ENCODE data around the gene SEMA3B. TPM values are rescaled to one million over a fixed set of nuclear protein-coding genes. Genes with fewer than 3 reads are reported as not detected.

SEMA3B gene
- total and polyA plus RNA-seq, 2 experiments from 2014 or later: 67.7 to 104 TPM

DNA sequence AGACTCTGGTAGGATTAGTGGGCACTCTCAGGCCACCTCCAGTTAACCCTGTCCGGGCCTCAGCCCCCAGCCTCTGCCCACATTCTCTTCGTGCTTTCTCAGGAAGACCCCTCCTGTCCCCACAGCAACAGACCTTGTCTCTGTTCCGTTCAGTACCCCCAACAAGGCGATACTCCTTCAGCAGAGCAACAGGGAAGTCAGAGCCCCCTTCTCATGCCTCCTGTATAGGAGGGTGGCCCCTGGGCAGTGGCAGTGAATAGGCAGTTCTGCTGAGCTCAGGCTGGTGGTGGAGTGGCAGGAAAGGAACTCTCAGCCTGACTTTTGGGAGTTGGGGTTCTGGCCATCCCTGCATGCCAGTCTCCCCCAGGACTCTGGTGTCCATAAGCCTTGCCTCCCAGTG lies 513 bp downstream of the SEMA3B start:
- Histone ChIP-seq H4K20me1 (ENCODE audit: insufficient read depth, poor library complexity, severe bottlenecking) (no peaks in the 10 kb centered on the region), H3K4me1 (ENCODE audit: insufficient read depth) (peaks cover 78% of the 10 kb centered on the region), H3K9me2 (replicated peaks; ENCODE audit: insufficient read depth) (no peaks in the 10 kb centered on the region), H2AFZ (no peak overlapping the region), H3K79me2 (peaks cover 21% of the 10 kb centered on the region), H3K4me3 (no peak overlapping the region), H3K9me3 (ENCODE audit: low read depth) (no peaks in the 10 kb centered on the region), H3K36me3 (replicated peaks; ENCODE audit: insufficient read depth, low read depth) (no peaks in the 10 kb centered on the region), H3K27ac (peak overlapping the region; percentile 91), H3K4me2 (peak overlapping the region; percentile 89), H3K27me3 (peaks cover 2% of the 10 kb centered on the region)
- no peak for TF ChIP-seq EZH2phosphoT487 (IDR thresholded peaks at IDR 0.05; ENCODE audit: low read depth, severe bottlenecking, unreplicated experiment)
- no peak for TF ChIP-seq EZH2 (IDR thresholded peaks at IDR 0.05; ENCODE audit: borderline replicate concordance)
- TF ChIP-seq, protein P1, sequence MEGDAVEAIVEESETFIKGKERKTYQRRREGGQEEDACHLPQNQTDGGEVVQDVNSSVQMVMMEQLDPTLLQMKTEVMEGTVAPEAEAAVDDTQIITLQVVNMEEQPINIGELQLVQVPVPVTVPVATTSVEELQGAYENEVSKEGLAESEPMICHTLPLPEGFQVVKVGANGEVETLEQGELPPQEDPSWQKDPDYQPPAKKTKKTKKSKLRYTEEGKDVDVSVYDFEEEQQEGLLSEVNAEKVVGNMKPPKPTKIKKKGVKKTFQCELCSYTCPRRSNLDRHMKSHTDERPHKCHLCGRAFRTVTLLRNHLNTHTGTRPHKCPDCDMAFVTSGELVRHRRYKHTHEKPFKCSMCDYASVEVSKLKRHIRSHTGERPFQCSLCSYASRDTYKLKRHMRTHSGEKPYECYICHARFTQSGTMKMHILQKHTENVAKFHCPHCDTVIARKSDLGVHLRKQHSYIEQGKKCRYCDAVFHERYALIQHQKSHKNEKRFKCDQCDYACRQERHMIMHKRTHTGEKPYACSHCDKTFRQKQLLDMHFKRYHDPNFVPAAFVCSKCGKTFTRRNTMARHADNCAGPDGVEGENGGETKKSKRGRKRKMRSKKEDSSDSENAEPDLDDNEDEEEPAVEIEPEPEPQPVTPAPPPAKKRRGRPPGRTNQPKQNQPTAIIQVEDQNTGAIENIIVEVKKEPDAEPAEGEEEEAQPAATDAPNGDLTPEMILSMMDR (IDR thresholded peaks at IDR 0.05; ENCODE audit: poor library complexity): no peak
- WGBS (ENCODE audit: low lambda C conversion rate, missing lambda C conversion rate): 52% methylated on average over 4 of the region's 4 CpGs
- DNase-seq (ENCODE audit: low spot score): no peak

DNA sequence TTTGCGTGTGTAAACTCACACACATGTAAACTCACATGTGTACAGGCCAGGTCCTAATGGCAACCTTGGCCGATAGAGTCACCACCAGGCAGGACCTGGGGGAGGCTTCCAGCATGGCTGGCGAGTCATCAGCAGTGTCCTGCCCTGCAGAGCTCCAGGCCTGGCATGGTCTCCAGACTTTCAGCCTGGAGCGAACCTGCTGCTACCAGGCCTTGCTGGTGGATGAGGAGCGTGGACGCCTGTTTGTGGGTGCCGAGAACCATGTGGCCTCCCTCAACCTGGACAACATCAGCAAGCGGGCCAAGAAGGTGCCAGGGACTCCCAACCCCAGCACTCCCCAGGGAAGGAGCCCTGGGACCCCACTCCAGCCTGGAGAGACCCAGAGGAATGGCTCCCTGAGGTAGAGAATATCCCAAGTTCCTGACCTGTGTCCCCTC lies 1.0 kb downstream of the SEMA3B start:
- Histone ChIP-seq H3K4me2 (peak overlapping the region; percentile 89), H3K9me3 (ENCODE audit: low read depth) (no peaks in the 10 kb centered on the region), H3K27me3 (peaks cover 7% of the 10 kb centered on the region), H3K36me3 (replicated peaks; ENCODE audit: insufficient read depth, low read depth) (no peaks in the 10 kb centered on the region), H3K4me1 (ENCODE audit: insufficient read depth) (peaks cover 76% of the 10 kb centered on the region), H3K79me2 (peaks cover 21% of the 10 kb centered on the region), H3K9me2 (replicated peaks; ENCODE audit: insufficient read depth) (no peaks in the 10 kb centered on the region), H4K20me1 (ENCODE audit: insufficient read depth, poor library complexity, severe bottlenecking) (no peaks in the 10 kb centered on the region), H3K4me3 (no peak overlapping the region), H2AFZ (no peak overlapping the region), H3K27ac (peak overlapping the region; percentile 91)
- TF ChIP-seq EZH2phosphoT487 (IDR thresholded peaks at IDR 0.05; ENCODE audit: low read depth, severe bottlenecking, unreplicated experiment) (no peak), EZH2 (IDR thresholded peaks at IDR 0.05; ENCODE audit: borderline replicate concordance) (no peak)
- TF ChIP-seq, protein P1 (IDR thresholded peaks at IDR 0.05; ENCODE audit: poor library complexity): no peak
- WGBS (ENCODE audit: low lambda C conversion rate, missing lambda C conversion rate): 91% methylated on average over 8 of the region's 8 CpGs
- DNase-seq (ENCODE audit: low spot score): peak; percentile 51

DNA sequence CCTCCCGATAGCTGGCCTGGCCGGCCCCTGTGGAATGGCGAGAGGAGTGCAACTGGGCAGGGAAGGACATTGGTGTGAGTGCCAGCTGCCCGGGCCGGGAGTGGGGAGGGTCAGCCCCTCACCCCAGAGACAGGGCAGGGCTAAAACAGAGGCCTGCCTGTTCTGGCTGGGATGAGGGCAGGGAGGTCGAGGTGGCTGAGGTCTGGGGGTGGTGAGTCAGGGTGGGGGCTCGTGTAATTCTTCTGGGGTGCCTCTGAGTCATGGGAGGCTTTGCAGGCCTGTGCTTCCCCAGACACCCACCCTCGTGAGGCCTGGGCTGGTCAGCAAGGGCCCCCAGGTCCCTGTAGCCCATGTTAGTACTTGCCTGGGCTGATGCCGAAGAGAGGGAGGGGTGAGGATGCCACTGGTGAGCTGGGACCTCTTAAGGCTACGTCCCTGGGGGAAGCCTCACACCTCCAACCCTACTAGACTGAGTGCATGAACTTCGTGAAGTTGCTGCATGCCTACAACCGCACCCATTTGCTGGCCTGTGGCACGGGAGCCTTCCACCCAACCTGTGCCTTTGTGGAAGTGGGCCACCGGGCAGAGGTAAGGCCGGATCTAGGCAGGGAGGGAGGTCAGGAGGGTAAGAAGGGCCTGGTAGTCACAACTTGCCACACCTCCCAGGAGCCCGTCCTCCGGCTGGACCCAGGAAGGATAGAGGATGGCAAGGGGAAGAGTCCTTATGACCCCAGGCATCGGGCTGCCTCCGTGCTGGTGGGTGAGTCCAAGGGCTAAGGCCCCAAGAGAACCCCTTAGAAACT lies 1.7 kb downstream of the SEMA3B start:
- Histone ChIP-seq H3K79me2 (peaks cover 21% of the 10 kb centered on the region), H3K4me3 (no peak overlapping the region), H3K4me2 (peak overlapping the region; percentile 89), H3K9me3 (ENCODE audit: low read depth) (no peaks in the 10 kb centered on the region), H4K20me1 (ENCODE audit: insufficient read depth, poor library complexity, severe bottlenecking) (no peaks in the 10 kb centered on the region), H3K4me1 (ENCODE audit: insufficient read depth) (peaks cover 70% of the 10 kb centered on the region), H2AFZ (no peak overlapping the region), H3K27ac (peak overlapping the region; percentile 91), H3K36me3 (replicated peaks; ENCODE audit: insufficient read depth, low read depth) (no peaks in the 10 kb centered on the region), H3K9me2 (replicated peaks; ENCODE audit: insufficient read depth) (no peaks in the 10 kb centered on the region), H3K27me3 (peaks cover 10% of the 10 kb centered on the region)
- no peak for DNase-seq (ENCODE audit: low spot score)
- TF ChIP-seq, protein P1 (IDR thresholded peaks at IDR 0.05; ENCODE audit: poor library complexity): no peak
- no peak for TF ChIP-seq EZH2phosphoT487 (IDR thresholded peaks at IDR 0.05; ENCODE audit: low read depth, severe bottlenecking, unreplicated experiment)
- TF ChIP-seq EZH2 (IDR thresholded peaks at IDR 0.05; ENCODE audit: borderline replicate concordance): no peak
- 95% methylated on average over 16 of the region's 19 CpGs for whole genome bisulfite sequencing (ENCODE audit: low lambda C conversion rate, missing lambda C conversion rate)

All from hepatocyte (in vitro differentiated cells).